ENCODE results near the gene TNS3. TPM values are rescaled to one million over a fixed set of nuclear protein-coding genes. Genes with fewer than 3 reads are reported as not detected.

The TNS3 gene
- total and polyA plus RNA-seq, 2 of the 13 experiments (the other 11 are each of a cell fraction or from before 2014, with no cell fraction given): 52.9 to 55.7 TPM

GRCh38 chr7:47490501-47491265 lies 91.2 kb downstream of the TNS3 start:
- ChIA-PET POLR2A (no interaction called here), CTCF (ENCODE audit: low intra/inter-chr PET ratio, low total read pairs) (no interaction called here)
- H3K4me2 ChIP-seq (ENCODE audit: low read depth, low read length): no peak overlapping the region
- H3K9ac ChIP-seq (ENCODE audit: insufficient read depth, low read depth, low read length): no peak overlapping the region
- peaks cover 45% of the 10 kb centered on the region for H3K4me1 ChIP-seq (ENCODE audit: insufficient read depth, low read length)
- in situ Hi-C loops (cut with HindIII; ENCODE audit: extremely low pct_ligation_motif_present, low pct_unique_long_range_greater_than_20kb) (no loop called here), intact Hi-C loops (cut with micrococcal nuclease; ENCODE audit: unreplicated experiment) (no loop called here)
- H3K27me3 ChIP-seq (ENCODE audit: control insufficient read depth in 1 of 2, insufficient read depth in 2 of 2, low read length in 2 of 2): no peaks in the 10 kb centered on the region
- no peak overlapping the region for H2AFZ ChIP-seq (ENCODE audit: low read length)
- peaks cover 17 to 49% of the 10 kb centered on the region in 2 experiments for H3K36me3 ChIP-seq (replicated peaks in 1 of 2; ENCODE audit: control insufficient read depth in 1 of 2, insufficient read depth in 2 of 2, low read length in 2 of 2)
- ATAC-seq (no peak), FAIRE-seq (no peak), DNase-seq (ENCODE audit: low spot score) (no peak)
- peaks cover 58% of the 10 kb centered on the region for H4K20me1 ChIP-seq (ENCODE audit: insufficient read depth, low read length)
- peaks cover 93% of the 10 kb centered on the region for H3K79me2 ChIP-seq (ENCODE audit: insufficient read depth, low read length)
- H3K9me3 ChIP-seq (ENCODE audit: low read length): no peaks in the 10 kb centered on the region
- TF ChIP-seq HNRNPL (IDR thresholded peaks at IDR 0.05; ENCODE audit: low read depth, low read length) (0 out of 2 replicates have a peak, but pooled peaks have one; percentile 57), MAFG (CRISPR knock-in tag; IDR thresholded peaks at IDR 0.05) (no peak), BCLAF1 (IDR thresholded peaks at IDR 0.05) (no peak), RBM22 (optimal IDR thresholded peaks at IDR 0.05; ENCODE audit: low read length) (peak; percentile 43)
- H3K27ac ChIP-seq (ENCODE audit: extremely low read length, insufficient read depth, low read length): no peak overlapping the region
- 97% methylated on average over 14 of the region's 24 CpGs for WGBS (ENCODE audit: low lambda C conversion rate)
- no peak overlapping the region for H3K4me3 ChIP-seq (replicated peaks in 1 of 3; ENCODE audit: insufficient read depth in 1 of 3, low read depth in 2 of 3, low read length in 3 of 3)
- BruUV-seq (replicated peaks): no TSS peak

GRCh38 chr7:47489624-47490023 lies 92.3 kb downstream of the TNS3 start:
- no peaks in the 10 kb centered on the region for H3K27me3 ChIP-seq (ENCODE audit: control insufficient read depth in 1 of 2, insufficient read depth in 2 of 2, low read length in 2 of 2)
- no peak overlapping the region for H3K4me3 ChIP-seq (replicated peaks in 1 of 3; ENCODE audit: insufficient read depth in 1 of 3, low read depth in 2 of 3, low read length in 3 of 3)
- POLR2A ChIA-PET: no interaction called here
- no peaks in the 10 kb centered on the region for H3K9me3 ChIP-seq (ENCODE audit: low read length)
- H3K36me3 ChIP-seq (replicated peaks in 1 of 2; ENCODE audit: control insufficient read depth in 1 of 2, insufficient read depth in 2 of 2, low read length in 2 of 2): peaks cover 19 to 53% of the 10 kb centered on the region in 2 experiments
- intact Hi-C loops (cut with micrococcal nuclease; ENCODE audit: unreplicated experiment): no loop called here
- no peak overlapping the region for H3K9ac ChIP-seq (ENCODE audit: insufficient read depth, low read depth, low read length)
- no peak for ATAC-seq
- no peak overlapping the region for H2AFZ ChIP-seq (ENCODE audit: low read length)
- BruUV-seq (replicated peaks): no TSS peak
- no peak for DNase-seq (ENCODE audit: low spot score)
- in situ Hi-C loops (cut with HindIII; ENCODE audit: extremely low pct_ligation_motif_present, low pct_unique_long_range_greater_than_20kb): no loop called here
- peaks cover 94% of the 10 kb centered on the region for H3K79me2 ChIP-seq (ENCODE audit: insufficient read depth, low read length)
- WGBS (ENCODE audit: low lambda C conversion rate): 83% methylated on average over 7 of the region's 7 CpGs
- no peak overlapping the region for H3K27ac ChIP-seq (ENCODE audit: extremely low read length, insufficient read depth, low read length)
- H3K4me2 ChIP-seq (ENCODE audit: low read depth, low read length): no peak overlapping the region
- CTCF ChIA-PET (ENCODE audit: low intra/inter-chr PET ratio, low total read pairs): no interaction called here
- H4K20me1 ChIP-seq (ENCODE audit: insufficient read depth, low read length): peaks cover 63% of the 10 kb centered on the region
- peaks cover 45% of the 10 kb centered on the region for H3K4me1 ChIP-seq (ENCODE audit: insufficient read depth, low read length)
- no peak for FAIRE-seq
- TF ChIP-seq BHLHE40 (IDR thresholded peaks at IDR 0.05; ENCODE audit: low read length) (no peak), SRSF1 (optimal IDR thresholded peaks at IDR 0.05; ENCODE audit: low read depth, low read length) (no peak), ZNF546 (CRISPR knock-in tag; conservative IDR thresholded peaks at IDR 0.05) (no peak), ZBTB39 (CRISPR knock-in tag; IDR thresholded peaks at IDR 0.05) (no peak), ZSCAN25 (CRISPR knock-in tag; IDR thresholded peaks at IDR 0.05) (no peak), ZNF569 (CRISPR knock-in tag; IDR thresholded peaks at IDR 0.05; ENCODE audit: borderline replicate concordance) (no peak)
- TF ChIP-seq, protein P1, sequence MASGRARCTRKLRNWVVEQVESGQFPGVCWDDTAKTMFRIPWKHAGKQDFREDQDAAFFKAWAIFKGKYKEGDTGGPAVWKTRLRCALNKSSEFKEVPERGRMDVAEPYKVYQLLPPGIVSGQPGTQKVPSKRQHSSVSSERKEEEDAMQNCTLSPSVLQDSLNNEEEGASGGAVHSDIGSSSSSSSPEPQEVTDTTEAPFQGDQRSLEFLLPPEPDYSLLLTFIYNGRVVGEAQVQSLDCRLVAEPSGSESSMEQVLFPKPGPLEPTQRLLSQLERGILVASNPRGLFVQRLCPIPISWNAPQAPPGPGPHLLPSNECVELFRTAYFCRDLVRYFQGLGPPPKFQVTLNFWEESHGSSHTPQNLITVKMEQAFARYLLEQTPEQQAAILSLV (CRISPR knock-in tag; IDR thresholded peaks at IDR 0.05; ENCODE audit: borderline replicate concordance): no peak

Data from HepG2 (cell line).